Measurements from ENCODE around the gene FBL. TPM values are rescaled to one million over a fixed set of nuclear protein-coding genes. Genes with fewer than 3 reads are reported as not detected.

FBL gene
- total and polyA plus RNA-seq, 2 of the 13 experiments (the other 11 are each of a cell fraction or from before 2014, with no cell fraction given): 153 to 468 TPM

GRCh38 chr19:39826311-39826945, 19.8 kb downstream of the FBL start:
- 97% methylated on average over 21 of the region's 35 CpGs for whole genome bisulfite sequencing (ENCODE audit: low lambda C conversion rate)
- FAIRE-seq: no peak

GRCh38 chr19:39825531-39826076, 20.6 kb downstream of the FBL start:
- 98% methylated on average over 8 of the region's 17 CpGs for WGBS (ENCODE audit: low lambda C conversion rate)
- TF ChIP-seq HNRNPK (IDR thresholded peaks at IDR 0.05; ENCODE audit: low read depth, low read length, poor library complexity, severe bottlenecking) (no peak), FIP1L1 (IDR thresholded peaks at IDR 0.05; ENCODE audit: borderline replicate concordance, insufficient read depth, low read depth, low read length) (no peak), ETV6 (CRISPR knock-in tag; conservative IDR thresholded peaks at IDR 0.05) (no peak), ZNF850 (CRISPR knock-in tag; conservative IDR thresholded peaks at IDR 0.05) (no peak), ZNF543 (CRISPR knock-in tag; IDR thresholded peaks at IDR 0.05) (no peak), KLF15 (CRISPR knock-in tag; IDR thresholded peaks at IDR 0.05; ENCODE audit: borderline replicate concordance) (no peak), PBX2 (CRISPR knock-in tag; IDR thresholded peaks at IDR 0.05) (no peak), HMG20A (CRISPR knock-in tag; IDR thresholded peaks at IDR 0.05; ENCODE audit: borderline replicate concordance) (no peak), RNF2 (conservative IDR thresholded peaks at IDR 0.05; ENCODE audit: low read depth) (no peak), SETDB1 (CRISPR knock-in tag; IDR thresholded peaks at IDR 0.05; ENCODE audit: borderline replicate concordance) (no peak), ZNF337 (CRISPR knock-in tag; IDR thresholded peaks at IDR 0.05; ENCODE audit: borderline replicate concordance, low read depth) (no peak)
- CTCF ChIA-PET (ENCODE audit: low intra/inter-chr PET ratio, low total read pairs): no interaction called here

More at GRCh38 chr19:39826311-39826945, 19.8 kb downstream of the FBL start:
- ChIA-PET CTCF (ENCODE audit: low intra/inter-chr PET ratio, low total read pairs) (no interaction called here), POLR2A (no interaction called here)
- ATAC-seq (no peak), DNase-seq (ENCODE audit: low spot score) (no peak)
- H3K4me3 ChIP-seq (replicated peaks in 1 of 3; ENCODE audit: insufficient read depth in 1 of 3, low read depth in 2 of 3, low read length in 3 of 3): no peak overlapping the region
- H4K20me1 ChIP-seq (ENCODE audit: insufficient read depth, low read length): no peaks in the 10 kb centered on the region
- BruUV-seq (replicated peaks): no TSS peak
- no peaks in the 10 kb centered on the region for H3K27me3 ChIP-seq (ENCODE audit: control insufficient read depth in 1 of 2, insufficient read depth in 2 of 2, low read length in 2 of 2)
- no peak overlapping the region for H3K27ac ChIP-seq (ENCODE audit: extremely low read length, insufficient read depth, low read length)
- no peaks in the 10 kb centered on the region for H3K9me3 ChIP-seq (ENCODE audit: low read length)
- no peaks in the 10 kb centered on the region for H3K79me2 ChIP-seq (ENCODE audit: insufficient read depth, low read length)
- TF ChIP-seq KLF12 (CRISPR knock-in tag; IDR thresholded peaks at IDR 0.05; ENCODE audit: borderline replicate concordance) (no peak), JUN (CRISPR knock-in tag; IDR thresholded peaks at IDR 0.05) (no peak)
- H3K4me2 ChIP-seq (ENCODE audit: low read depth, low read length): no peak overlapping the region
- no peak overlapping the region for H3K9ac ChIP-seq (ENCODE audit: insufficient read depth, low read depth, low read length)
- H3K36me3 ChIP-seq (replicated peaks in 1 of 2; ENCODE audit: control insufficient read depth in 1 of 2, insufficient read depth in 2 of 2, low read length in 2 of 2): peaks cover 14 to 29% of the 10 kb centered on the region in 2 experiments; a peak in 4 of 5 replicates
- in situ Hi-C loops (cut with HindIII; ENCODE audit: extremely low pct_ligation_motif_present, low pct_unique_long_range_greater_than_20kb): no loop called here
- H2AFZ ChIP-seq (ENCODE audit: low read length): no peak overlapping the region
- H3K4me1 ChIP-seq (ENCODE audit: insufficient read depth, low read length): peaks cover 17% of the 10 kb centered on the region
- intact Hi-C loops (cut with micrococcal nuclease; ENCODE audit: unreplicated experiment): no loop called here

More at GRCh38 chr19:39825531-39826076, 20.6 kb downstream of the FBL start:
- no peak overlapping the region for H3K4me3 ChIP-seq (replicated peaks in 1 of 3; ENCODE audit: insufficient read depth in 1 of 3, low read depth in 2 of 3, low read length in 3 of 3)
- H3K79me2 ChIP-seq (ENCODE audit: insufficient read depth, low read length): no peaks in the 10 kb centered on the region
- no peaks in the 10 kb centered on the region for H4K20me1 ChIP-seq (ENCODE audit: insufficient read depth, low read length)
- H3K4me1 ChIP-seq (ENCODE audit: insufficient read depth, low read length): peaks cover 17% of the 10 kb centered on the region
- POLR2A ChIA-PET: no interaction called here
- no peak overlapping the region for H3K27ac ChIP-seq (ENCODE audit: extremely low read length, insufficient read depth, low read length)
- DNase-seq (ENCODE audit: low spot score): no peak
- ATAC-seq: no peak
- H2AFZ ChIP-seq (ENCODE audit: low read length): no peak overlapping the region
- intact Hi-C loops (cut with micrococcal nuclease; ENCODE audit: unreplicated experiment): no loop called here
- no peak overlapping the region for H3K9ac ChIP-seq (ENCODE audit: insufficient read depth, low read depth, low read length)
- no TSS peak for BruUV-seq (replicated peaks)
- H3K36me3 ChIP-seq (replicated peaks in 1 of 2; ENCODE audit: control insufficient read depth in 1 of 2, insufficient read depth in 2 of 2, low read length in 2 of 2): peaks cover 11 to 29% of the 10 kb centered on the region in 2 experiments; a peak in 4 of 5 replicates
- no peak for FAIRE-seq
- no peaks in the 10 kb centered on the region for H3K9me3 ChIP-seq (ENCODE audit: low read length)
- in situ Hi-C loops (cut with HindIII; ENCODE audit: extremely low pct_ligation_motif_present, low pct_unique_long_range_greater_than_20kb): no loop called here
- no peak overlapping the region for H3K4me2 ChIP-seq (ENCODE audit: low read depth, low read length)
- H3K27me3 ChIP-seq (ENCODE audit: control insufficient read depth in 1 of 2, insufficient read depth in 2 of 2, low read length in 2 of 2): no peaks in the 10 kb centered on the region
